Medulla oblongata (tissue), 1 donor: ENCODE data around the gene LSM10.

Experiments
- DNase-seq: peaks from one replicate; pipeline ENCODE4 v3.0.0-alpha.2; 2015; ENCODE audit errors: extremely low spot score

Gene LSM10

GRCh38 chr1:36351227-36351977, 46.3 kb downstream of the LSM10 start:
- DNase-seq = peak; percentile 60

GRCh38 chr1:36350659-36351226, 47.0 kb downstream of the LSM10 start:
- no peak for DNase-seq

- no peak for DNase-seq
Measured at GRCh38 chr1:36349839-36350238, 47.9 kb downstream of the LSM10 start.

- no peak for DNase-seq
Measured at GRCh38 chr1:36349241-36349671, 48.5 kb downstream of the LSM10 start.

- no peak for DNase-seq
Measured at GRCh38 chr1:36346741-36347370, 50.9 kb downstream of the LSM10 start.

GRCh38 chr1:36345353-36345752, 52.4 kb downstream of the LSM10 start:
- DNase-seq = no peak

- DNase-seq = no peak
Measured at GRCh38 chr1:36344395-36344680, 53.4 kb downstream of the LSM10 start.

GRCh38 chr1:36343651-36344394, 53.9 kb downstream of the LSM10 start:
- no peak for DNase-seq
